Mesenchymal stem cell (in vitro differentiated cells and primary cell): ENCODE measurements around the gene RAPGEF4.

Experiments used
- DNase-seq: peaks from one replicate; pipeline ENCODE4 v3.0.0-alpha.2; 2013
- H2AFZ ChIP-seq: one replicate; pipeline ENCODE4 v1.6.1; 2013; ENCODE audit warnings: low read depth, mild to moderate bottlenecking, control low read depth, inconsistent platforms, low read length, moderate library complexity
- H2AK5ac ChIP-seq: 2 replicates; pipeline ENCODE4 v1.6.1; 2013; ENCODE audit warnings: low read length, moderate library complexity, mild to moderate bottlenecking, inconsistent platforms; ENCODE audit not compliant: severe bottlenecking
- H2BK120ac ChIP-seq: one replicate; pipeline ENCODE4 v1.6.1; 2013; ENCODE audit warnings: low read depth, mild to moderate bottlenecking, inconsistent platforms, low read length, moderate library complexity
- H2BK12ac ChIP-seq, 2 experiments: one replicate each; pipeline ENCODE4 v1.6.1; 2013; ENCODE audit warnings: inconsistent platforms in 2 of 2, low read length in 2 of 2, mild to moderate bottlenecking in 2 of 2, moderate library complexity in 2 of 2, control low read depth in 1 of 2
- H2BK15ac ChIP-seq: one replicate; pipeline ENCODE4 v1.6.1; 2013; ENCODE audit warnings: mild to moderate bottlenecking, low read depth, inconsistent platforms; ENCODE audit not compliant: poor library complexity, severe bottlenecking
- H2BK5ac ChIP-seq: 2 replicates; pipeline ENCODE4 v1.6.1; 2013; ENCODE audit warnings: low read depth, mild to moderate bottlenecking, low read length, control low read depth, inconsistent platforms; ENCODE audit not compliant: poor library complexity, severe bottlenecking
- H3K14ac ChIP-seq, 2 experiments: one replicate each; pipeline ENCODE4 v1.6.1; 2013; ENCODE audit warnings: inconsistent platforms in 2 of 2, low read length in 2 of 2, control low read depth in 1 of 2, mild to moderate bottlenecking in 1 of 2, moderate library complexity in 1 of 2
- H3K18ac ChIP-seq, 2 experiments: one replicate each; pipeline ENCODE4 v1.6.1; 2013; ENCODE audit warnings: inconsistent platforms in 2 of 2, low read length in 2 of 2, control low read depth in 1 of 2, low read depth in 1 of 2, mild to moderate bottlenecking in 1 of 2
- H3K23ac ChIP-seq, 2 experiments: one replicate each; pipeline ENCODE4 v1.6.1; 2013; ENCODE audit warnings: inconsistent platforms in 2 of 2, low read length in 2 of 2, mild to moderate bottlenecking in 2 of 2, moderate library complexity in 2 of 2, control low read depth in 1 of 2
- H3K27ac ChIP-seq: 2 replicates; pipeline ENCODE4 v1.5.1; 2013; ENCODE audit warnings: mild to moderate bottlenecking, moderate library complexity, low read length, control low read depth, inconsistent platforms; ENCODE audit not compliant: poor library complexity, severe bottlenecking
- H3K27me3 ChIP-seq, 2 experiments: 2 replicates each; pipeline versions ENCODE4 v1.6.1 to v1.7.0; 2013; ENCODE audit warnings: low read length in 2 of 2, mild to moderate bottlenecking in 2 of 2, moderate library complexity in 2 of 2, control low read depth in 1 of 2, inconsistent platforms in 1 of 2; ENCODE audit not compliant: control insufficient read depth in 1 of 2, insufficient read depth in 1 of 2
- H3K36me3 ChIP-seq, 2 experiments: 2 replicates each; pipeline versions ENCODE4 v1.6.1 to v1.7.0; 2013; ENCODE audit warnings: low read length in 2 of 2, control low read depth in 1 of 2, inconsistent platforms in 1 of 2, low read depth in 1 of 2, mild to moderate bottlenecking in 1 of 2; ENCODE audit not compliant: insufficient read depth in 2 of 2, control insufficient read depth in 1 of 2
- H3K4ac ChIP-seq, 2 experiments: one replicate each; pipeline ENCODE4 v1.6.1; 2013; ENCODE audit warnings: inconsistent platforms in 2 of 2, low read length in 2 of 2, mild to moderate bottlenecking in 2 of 2, moderate library complexity in 2 of 2, control low read depth in 1 of 2, low read depth in 1 of 2
- H3K4me1 ChIP-seq: 2 replicates; pipeline ENCODE4 v1.6.1; 2013; ENCODE audit warnings: low read depth, low read length, control low read depth; ENCODE audit not compliant: control insufficient read depth, insufficient read depth
- H3K4me2 ChIP-seq: 2 replicates; pipeline ENCODE4 v1.6.1; 2013; ENCODE audit warnings: low read length, mild to moderate bottlenecking, inconsistent platforms; ENCODE audit not compliant: poor library complexity, severe bottlenecking
- H3K4me3 ChIP-seq, 2 experiments: 2 replicates each; pipeline versions ENCODE4 v1.5.1 to v1.7.0; 2013; ENCODE audit warnings: low read length in 2 of 2, mild to moderate bottlenecking in 2 of 2, control low read depth in 1 of 2, low read depth in 1 of 2; ENCODE audit not compliant: insufficient read depth in 1 of 2
- H3K79me1 ChIP-seq: replicated peaks from 2 replicates; pipeline ENCODE4 v1.6.1; 2013; ENCODE audit warnings: mild to moderate bottlenecking, control low read depth, low read length, inconsistent platforms; ENCODE audit not compliant: poor library complexity, severe bottlenecking
- H3K9ac ChIP-seq: 2 replicates; pipeline ENCODE4 v1.7.0; 2013; ENCODE audit warnings: mild to moderate bottlenecking, low read length, moderate library complexity
- H3K9me3 ChIP-seq: 2 replicates; pipeline ENCODE4 v1.7.0; 2013; ENCODE audit warnings: mild to moderate bottlenecking, low read length; ENCODE audit not compliant: control insufficient read depth
- H4K8ac ChIP-seq: one replicate; pipeline ENCODE4 v1.6.1; 2013; ENCODE audit warnings: inconsistent platforms, mild to moderate bottlenecking, low read length, moderate library complexity
- H4K91ac ChIP-seq: one replicate; pipeline ENCODE4 v1.6.1; 2013; ENCODE audit warnings: mild to moderate bottlenecking, low read length, inconsistent platforms
- WGBS: methylation state at CpG from one replicate; pipeline ENCODE4 v1.1.7; 2013; ENCODE audit warnings: mixed read lengths; 5-methylcytosine and 5-hydroxymethylcytosine counted together

The RAPGEF4 gene

GRCh38 chr2:172909454-172909853 is 173.8 kb downstream of the RAPGEF4 start:
- Histone ChIP-seq H3K9me3 (no peaks in the 10 kb centered on the region), H3K18ac (no peak overlapping the region), H3K79me1 (no peaks in the 10 kb centered on the region), H4K91ac (no peak overlapping the region), H4K8ac (no peak overlapping the region), H3K27ac (no peak overlapping the region), H3K4me2 (no peak overlapping the region), H3K9ac (no peak overlapping the region), H2AK5ac (no peak overlapping the region), H3K4me3 (no peak overlapping the region), H3K36me3 (no peaks in the 10 kb centered on the region), H3K27me3 (peaks cover 8 to 10% of the 10 kb centered on the region in 2 experiments), H3K14ac (no peak overlapping the region), H3K4ac (no peak overlapping the region), H3K4me1 (peaks cover 3% of the 10 kb centered on the region), H2BK5ac (no peak overlapping the region), H2BK15ac (no peak overlapping the region), H3K23ac (no peak overlapping the region), H2BK120ac (no peak overlapping the region), H2BK12ac (no peak overlapping the region), H2AFZ (no peak overlapping the region)
- DNase-seq: no peak
- 96% methylated on average over 2 of the region's 3 CpGs for WGBS

- no peak overlapping the region for H2BK15ac ChIP-seq
- no peak overlapping the region for H3K14ac ChIP-seq
- no peak overlapping the region for H3K4ac ChIP-seq
- no peak for DNase-seq
- H3K23ac ChIP-seq: no peak overlapping the region
- H2AK5ac ChIP-seq: no peak overlapping the region
- H2AFZ ChIP-seq: no peak overlapping the region
- H3K36me3 ChIP-seq: no peaks in the 10 kb centered on the region
- H3K4me2 ChIP-seq: no peak overlapping the region
- no peak overlapping the region for H3K27ac ChIP-seq
- H3K4me1 ChIP-seq: peaks cover 3% of the 10 kb centered on the region
- no CpG with 5 or more reads among the region's 1 CpG for WGBS
- no peaks in the 10 kb centered on the region for H3K79me1 ChIP-seq
- H2BK120ac ChIP-seq: no peak overlapping the region
- no peak overlapping the region for H3K9ac ChIP-seq
- peaks cover 0 to 8% of the 10 kb centered on the region in 2 experiments for H3K27me3 ChIP-seq
- H4K91ac ChIP-seq: no peak overlapping the region
- H4K8ac ChIP-seq: no peak overlapping the region
- H3K4me3 ChIP-seq: no peak overlapping the region
- H2BK12ac ChIP-seq: no peak overlapping the region
- no peak overlapping the region for H2BK5ac ChIP-seq
- no peaks in the 10 kb centered on the region for H3K9me3 ChIP-seq
- H3K18ac ChIP-seq: no peak overlapping the region
These were observed 176.6 kb downstream of the RAPGEF4 start for GRCh38 chr2:172912266-172912665.

GRCh38 chr2:172914341-172915008 is 178.8 kb downstream of the RAPGEF4 start:
- WGBS: 94% methylated on average over 6 of the region's 6 CpGs
- no peak overlapping the region for H3K4me2 ChIP-seq
- H2BK5ac ChIP-seq: no peak overlapping the region
- H3K9me3 ChIP-seq: no peaks in the 10 kb centered on the region
- H3K27ac ChIP-seq: no peak overlapping the region
- H3K79me1 ChIP-seq: no peaks in the 10 kb centered on the region
- no peak overlapping the region for H2BK120ac ChIP-seq
- H3K14ac ChIP-seq: no peak overlapping the region
- H4K91ac ChIP-seq: no peak overlapping the region
- H3K4me3 ChIP-seq: no peak overlapping the region
- H3K27me3 ChIP-seq: peaks cover 0 to 3% of the 10 kb centered on the region in 2 experiments
- H3K4me1 ChIP-seq: peaks cover 3% of the 10 kb centered on the region
- no peaks in the 10 kb centered on the region for H3K36me3 ChIP-seq
- no peak for DNase-seq
- H3K18ac ChIP-seq: no peak overlapping the region
- H3K4ac ChIP-seq: no peak overlapping the region
- no peak overlapping the region for H2AK5ac ChIP-seq
- H4K8ac ChIP-seq: no peak overlapping the region
- H2BK12ac ChIP-seq: no peak overlapping the region
- H2AFZ ChIP-seq: no peak overlapping the region
- no peak overlapping the region for H3K9ac ChIP-seq
- H3K23ac ChIP-seq: no peak overlapping the region
- H2BK15ac ChIP-seq: no peak overlapping the region

GRCh38 chr2:172917716-172918115 is 182.1 kb downstream of the RAPGEF4 start:
- Histone ChIP-seq H3K4me2 (no peak overlapping the region), H3K9ac (no peak overlapping the region), H3K4ac (no peak overlapping the region), H3K18ac (no peak overlapping the region), H2BK12ac (no peak overlapping the region), H2BK5ac (no peak overlapping the region), H3K23ac (no peak overlapping the region), H3K79me1 (no peaks in the 10 kb centered on the region), H2AK5ac (no peak overlapping the region), H3K9me3 (no peaks in the 10 kb centered on the region), H2AFZ (no peak overlapping the region), H3K14ac (no peak overlapping the region), H3K27ac (no peak overlapping the region), H3K4me3 (no peak overlapping the region), H4K8ac (no peak overlapping the region), H3K36me3 (no peaks in the 10 kb centered on the region), H3K4me1 (peaks cover 5% of the 10 kb centered on the region), H4K91ac (no peak overlapping the region), H2BK120ac (no peak overlapping the region), H3K27me3 (peaks cover 0 to 3% of the 10 kb centered on the region in 2 experiments), H2BK15ac (no peak overlapping the region)
- DNase-seq: no peak
- WGBS: 65% methylated on average over 3 of the region's 3 CpGs
